COR-L47 (cell line): ENCODE results near the gene TMTC2.
A peak's percentile ranks its signal among the peaks of the same experiment; 100 is the strongest.

Experiments used
- DNase-seq: peaks from one replicate; lab custom pipeline; 2025; lab: John Stamatoyannopoulos, UW

TMTC2 gene

GRCh38 chr12:82686168-82687020 is at the start of gene TMTC2:
TMTC2 (plus strand) TSS chr12:82686906.
- peak; percentile 89 for DNase-seq

DNA sequence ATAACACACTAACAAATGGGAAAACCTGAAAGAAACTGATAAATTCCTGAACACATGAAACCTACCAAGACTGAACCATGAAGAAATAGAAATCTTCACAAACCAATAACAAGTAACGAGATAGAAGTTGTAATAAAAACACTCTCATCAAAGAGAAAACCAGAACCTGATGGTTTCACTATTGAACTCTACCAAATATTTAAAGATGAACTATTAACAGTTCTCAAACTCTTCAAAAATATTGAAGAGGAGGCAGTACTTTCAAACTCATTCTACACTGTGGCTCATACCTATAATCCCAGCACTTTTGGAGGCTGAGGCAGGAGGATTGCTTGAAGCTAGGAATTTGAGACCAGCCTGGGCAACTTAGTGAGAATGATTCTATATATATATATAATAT is 48.4 kb upstream of the TMTC2 start:
- no peak for DNase-seq

DNA sequence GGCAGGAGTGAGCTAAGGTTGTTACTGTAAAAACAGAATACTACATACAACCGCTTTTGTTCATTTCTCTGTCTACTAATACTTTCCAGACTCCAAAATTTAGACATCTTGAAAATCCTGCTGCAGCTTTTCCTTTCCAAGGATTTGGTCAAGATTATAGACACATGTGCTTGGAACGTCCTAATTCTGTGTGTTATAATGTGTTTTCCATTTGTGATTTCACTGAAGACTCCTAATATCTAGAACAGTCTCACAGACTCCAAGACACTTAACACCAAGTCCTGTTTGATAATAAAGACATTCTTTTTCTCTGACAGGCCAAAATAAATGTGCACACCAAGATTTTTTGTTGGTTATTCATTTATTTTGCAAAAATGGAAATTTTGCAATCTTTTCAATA is 41.8 kb upstream of the TMTC2 start:
- no peak for DNase-seq

- no peak for DNase-seq
Observed at GRCh38 chr12:82645414-82645813, 41.3 kb upstream of the TMTC2 start.

- DNase-seq = no peak
Observed at GRCh38 chr12:82647853-82648252, 38.9 kb upstream of the TMTC2 start.

DNA sequence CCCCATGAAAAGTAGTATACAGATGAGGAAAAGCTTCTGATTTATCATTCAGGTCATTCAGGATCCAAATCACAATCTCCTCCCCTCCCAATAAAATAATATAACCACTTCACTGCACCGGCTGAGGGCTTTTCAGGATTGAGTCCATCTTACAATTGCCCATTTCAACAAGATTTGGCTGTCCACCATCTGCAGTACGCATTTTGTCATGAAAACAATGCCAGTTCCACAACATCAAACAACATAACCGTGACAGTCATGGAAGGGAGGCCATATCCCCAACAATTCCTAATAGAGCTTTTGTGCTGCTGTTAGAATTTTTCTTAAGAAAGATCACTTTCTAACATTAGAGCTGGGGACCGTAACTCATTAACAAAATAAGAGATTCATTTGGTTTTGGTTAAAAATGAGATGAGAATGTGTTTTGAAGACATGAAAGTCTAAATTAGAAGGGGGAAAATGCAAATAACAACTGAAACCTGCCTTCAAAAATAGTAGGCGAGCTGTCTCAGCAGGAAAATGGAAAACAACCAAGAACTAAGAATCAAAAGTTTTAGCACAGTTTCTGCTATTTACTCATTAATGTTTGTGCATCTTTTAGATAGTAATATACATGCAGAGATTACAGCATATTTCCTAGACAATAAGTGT is 38.3 kb upstream of the TMTC2 start:
- DNase-seq = no peak

DNA sequence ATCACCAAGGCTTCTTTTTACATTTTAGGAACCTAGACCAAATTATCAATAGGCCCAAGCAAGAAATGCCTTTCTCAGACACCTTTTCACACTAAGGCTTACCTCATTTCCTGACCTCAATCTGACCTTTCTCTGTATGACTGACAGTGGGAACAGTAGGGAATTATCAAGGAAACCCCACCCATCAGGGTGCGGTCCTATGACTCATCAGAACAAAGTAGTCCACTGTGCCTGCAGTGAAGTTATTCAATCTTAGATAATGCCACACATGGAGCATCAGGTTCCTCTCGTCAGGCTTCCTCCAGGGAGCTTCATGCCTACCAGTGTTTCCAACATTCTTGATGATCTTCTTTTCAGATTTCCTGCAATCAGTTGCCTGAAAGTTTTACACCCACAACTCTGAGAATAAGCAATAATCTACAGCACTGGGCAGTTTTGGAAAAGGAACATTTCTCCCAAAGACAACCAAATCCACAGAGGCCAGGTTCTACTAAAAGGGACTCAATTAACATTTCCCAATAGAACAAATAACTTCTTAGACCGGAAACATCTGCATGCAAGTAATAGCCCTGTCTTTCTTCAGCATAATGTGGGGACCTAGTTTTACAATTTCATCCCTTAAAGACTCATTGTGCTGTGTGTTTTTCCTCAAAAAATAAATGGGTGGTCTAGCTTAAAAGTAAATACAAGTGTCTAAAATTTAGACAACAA is 35.9 kb upstream of the TMTC2 start:
- DNase-seq = no peak

- DNase-seq = no peak
Observed at GRCh38 chr12:82651489-82651888, 35.2 kb upstream of the TMTC2 start.

- DNase-seq = no peak
Observed at GRCh38 chr12:82652071-82652470, 34.6 kb upstream of the TMTC2 start.

GRCh38 chr12:82655751-82656150 is 31.0 kb upstream of the TMTC2 start:
- no peak for DNase-seq

DNA sequence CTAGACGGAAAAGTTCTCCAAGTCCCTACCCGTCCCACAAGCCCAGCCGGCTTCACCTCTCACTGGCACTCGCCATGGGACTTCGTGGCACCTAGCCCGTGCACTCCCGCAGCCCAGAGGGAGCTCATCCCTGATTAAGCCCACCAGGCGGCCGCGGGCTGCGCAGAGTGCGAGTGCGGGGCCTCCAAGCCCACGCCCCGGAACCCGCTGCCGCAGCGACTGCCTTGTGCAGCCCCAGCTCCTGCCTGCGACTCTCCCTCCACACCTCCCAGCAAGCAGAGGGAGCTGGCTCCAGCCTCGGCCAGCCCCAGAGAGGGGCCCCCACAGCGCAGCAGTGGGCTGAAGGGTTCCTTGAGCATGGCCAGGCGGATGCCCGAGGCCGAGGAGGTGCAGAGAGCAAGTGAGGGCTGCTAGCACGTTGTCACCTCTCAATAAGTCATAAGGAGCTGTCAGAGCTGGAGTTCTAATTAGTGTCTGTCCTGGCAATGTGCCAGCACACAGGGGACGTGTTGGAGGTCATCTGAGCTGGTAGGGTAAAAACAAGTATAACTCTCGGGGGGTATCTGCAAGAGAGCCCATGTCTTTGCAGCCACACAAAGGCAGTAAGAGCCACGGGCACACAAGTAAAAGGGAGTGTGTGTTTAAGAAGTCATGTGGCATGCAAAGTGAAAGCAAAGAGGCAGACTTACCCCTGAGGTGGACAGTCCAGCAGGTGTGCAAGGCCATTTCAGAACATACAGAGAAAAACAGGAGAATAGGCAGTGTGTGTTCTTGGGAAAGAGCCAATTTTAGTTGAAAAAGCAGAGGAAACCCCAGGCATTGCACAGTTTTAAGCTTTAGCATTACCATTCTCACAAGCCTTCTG is 27.1 kb upstream of the TMTC2 start:
- DNase-seq = no peak

- no peak for DNase-seq
Observed at GRCh38 chr12:82660541-82661325, 26.0 kb upstream of the TMTC2 start.

GRCh38 chr12:82663893-82664292 is 22.8 kb upstream of the TMTC2 start:
- DNase-seq = no peak

- no peak for DNase-seq
Observed at GRCh38 chr12:82665142-82665923, 21.4 kb upstream of the TMTC2 start.

- DNase-seq = no peak
Observed at GRCh38 chr12:82666830-82667229, 19.9 kb upstream of the TMTC2 start.

DNA sequence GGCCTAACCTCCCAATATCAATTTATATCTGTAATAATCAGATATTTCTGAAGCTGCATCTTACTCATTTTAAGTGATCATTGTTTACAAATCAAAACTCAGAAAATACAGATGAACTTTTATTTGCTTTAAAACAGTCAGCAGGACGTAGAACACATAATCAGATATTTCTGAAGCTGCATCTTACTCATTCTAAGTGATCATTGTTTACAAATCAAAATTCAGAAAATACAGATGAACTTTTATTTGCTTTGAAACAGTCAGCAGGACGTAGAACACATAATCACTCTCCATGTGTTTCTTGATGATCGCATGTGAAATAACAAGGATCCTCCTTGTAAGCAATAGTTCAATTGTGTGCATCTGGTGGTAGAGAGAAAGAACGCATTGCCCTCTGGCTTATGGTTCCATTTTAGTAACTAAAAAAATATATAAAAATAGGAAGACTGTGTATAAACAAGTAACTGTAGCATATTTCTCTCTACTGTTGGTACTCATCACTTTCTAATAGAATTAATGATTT is 15.0 kb upstream of the TMTC2 start:
- no peak for DNase-seq

DNA sequence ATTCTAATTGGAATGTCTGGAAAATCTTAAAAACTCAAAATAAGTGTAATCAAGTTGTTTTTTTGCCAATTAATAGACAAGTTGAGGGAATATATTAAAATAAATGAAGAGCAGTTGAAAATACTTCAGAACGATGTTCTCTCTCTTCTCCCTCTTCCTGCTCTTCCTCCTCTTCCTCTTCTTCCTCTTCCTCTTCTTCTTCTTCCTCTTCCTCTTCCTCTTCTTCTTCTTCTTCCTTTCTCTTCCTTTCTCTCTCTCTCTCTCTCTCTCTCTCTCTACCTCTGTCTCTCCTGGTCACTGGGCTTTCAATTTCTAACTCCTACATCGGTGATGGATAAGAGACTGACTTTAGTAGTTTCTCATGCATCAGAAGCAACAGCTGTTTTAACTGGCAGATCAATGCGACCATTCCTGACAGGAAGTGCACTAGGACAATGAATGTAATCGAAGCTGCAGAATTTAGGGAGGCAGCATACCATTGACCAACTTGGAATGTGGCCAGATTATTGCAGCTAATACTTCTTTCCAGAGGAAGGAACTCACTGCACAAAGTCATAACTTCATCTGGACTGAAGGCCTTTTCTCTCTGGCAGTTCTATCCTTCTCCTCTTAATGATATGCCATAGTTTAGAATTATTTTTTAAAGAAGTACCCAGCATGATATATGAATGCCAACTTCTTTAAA is 13.8 kb upstream of the TMTC2 start:
- no peak for DNase-seq

- no peak for DNase-seq
Observed at GRCh38 chr12:82673698-82674097, 13.0 kb upstream of the TMTC2 start.

- no peak for DNase-seq
Observed at GRCh38 chr12:82675246-82675645, 11.5 kb upstream of the TMTC2 start.

- no peak for DNase-seq
Observed at GRCh38 chr12:82682326-82682725, 4.4 kb upstream of the TMTC2 start.
